IPS DF 4.7 (cell line): ENCODE measurements around the gene NME7.
"Not testable (repeated sequence)": the region's sequence is repeated elsewhere in the genome, so short reads cannot be mapped to it uniquely, and the experiment has no call there.

Experiments
- DNase-seq: peaks from one replicate; pipeline ENCODE4 v3.0.0-alpha.2; 2013; ENCODE audit warnings: low spot score; ENCODE audit errors: extremely low read depth

Gene NME7, protein sequence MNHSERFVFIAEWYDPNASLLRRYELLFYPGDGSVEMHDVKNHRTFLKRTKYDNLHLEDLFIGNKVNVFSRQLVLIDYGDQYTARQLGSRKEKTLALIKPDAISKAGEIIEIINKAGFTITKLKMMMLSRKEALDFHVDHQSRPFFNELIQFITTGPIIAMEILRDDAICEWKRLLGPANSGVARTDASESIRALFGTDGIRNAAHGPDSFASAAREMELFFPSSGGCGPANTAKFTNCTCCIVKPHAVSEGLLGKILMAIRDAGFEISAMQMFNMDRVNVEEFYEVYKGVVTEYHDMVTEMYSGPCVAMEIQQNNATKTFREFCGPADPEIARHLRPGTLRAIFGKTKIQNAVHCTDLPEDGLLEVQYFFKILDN

DNA sequence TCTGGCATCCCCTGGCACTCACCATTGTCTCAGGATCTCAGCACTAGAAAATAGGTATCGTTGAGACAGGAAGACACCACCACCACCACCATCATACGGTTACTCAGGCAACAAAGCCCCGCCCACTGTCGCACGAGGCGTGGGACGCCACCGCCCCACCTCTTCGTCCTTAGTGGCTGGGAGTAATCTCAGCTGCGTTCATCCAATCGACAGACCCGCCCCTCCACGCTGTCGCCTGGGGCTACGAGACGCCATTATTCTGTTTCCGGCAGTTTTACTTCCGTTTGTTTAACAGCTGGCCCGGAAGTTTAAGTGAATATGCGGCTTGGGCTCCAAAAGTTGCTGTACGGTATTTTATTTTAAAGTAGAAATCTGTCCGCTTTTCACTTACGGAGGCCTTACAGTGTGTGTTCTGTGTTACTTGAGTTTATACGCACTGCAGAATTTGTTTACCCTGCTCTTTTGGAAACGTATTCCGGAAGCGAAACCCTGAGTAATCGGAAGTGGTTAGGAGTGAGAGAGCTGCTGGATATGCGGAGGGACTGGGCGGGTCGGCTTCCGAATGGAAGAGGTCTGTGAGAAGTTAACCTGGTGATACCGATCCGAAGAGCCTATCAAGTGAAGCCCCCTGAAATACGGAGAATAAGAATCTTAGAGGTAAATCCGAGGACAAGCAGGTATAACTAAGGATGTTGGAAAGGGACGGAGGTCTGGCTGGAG lies at the start of gene NME7, which contains the start of gene BLZF1:
Gene NME7, minus strand, starts transcription at position 112 of the 720 bp plus-strand sequence. Its CDS starts 87 bp downstream, at position 25.
Gene BLZF1, plus strand, starts transcription at position 510 of the 720 bp plus-strand sequence. CDS start 1,328 bp downstream, outside the sequence.
- peak; percentile 87 for DNase-seq

- DNase-seq = no peak
Measured at GRCh38 chr1:169414952-169415351, 47.4 kb upstream of the NME7 start.

DNA sequence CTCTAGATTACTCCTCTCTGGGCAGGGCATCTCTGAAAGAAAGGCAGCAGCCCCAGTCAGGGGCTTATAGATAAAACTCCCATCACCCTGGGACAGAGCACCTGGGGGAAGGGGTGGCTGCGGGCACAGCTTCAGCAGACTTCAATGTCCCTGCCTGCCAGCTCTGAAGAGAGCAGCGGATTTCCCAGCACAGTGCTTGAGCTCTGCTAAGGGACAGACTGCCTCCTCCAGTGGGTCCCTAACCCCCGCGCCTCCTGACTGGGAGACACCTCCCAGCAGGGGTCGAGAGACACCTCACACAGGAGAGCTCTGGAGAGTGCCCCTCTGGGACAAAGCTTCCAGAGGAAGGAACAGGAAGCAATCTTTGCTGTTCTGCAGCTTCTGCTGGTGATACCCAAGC lies 40.7 kb upstream of the NME7 start:
- not testable (repeated sequence) for DNase-seq

GRCh38 chr1:169402578-169402977 lies 35.0 kb upstream of the NME7 start:
- DNase-seq = not testable (repeated sequence)

DNA sequence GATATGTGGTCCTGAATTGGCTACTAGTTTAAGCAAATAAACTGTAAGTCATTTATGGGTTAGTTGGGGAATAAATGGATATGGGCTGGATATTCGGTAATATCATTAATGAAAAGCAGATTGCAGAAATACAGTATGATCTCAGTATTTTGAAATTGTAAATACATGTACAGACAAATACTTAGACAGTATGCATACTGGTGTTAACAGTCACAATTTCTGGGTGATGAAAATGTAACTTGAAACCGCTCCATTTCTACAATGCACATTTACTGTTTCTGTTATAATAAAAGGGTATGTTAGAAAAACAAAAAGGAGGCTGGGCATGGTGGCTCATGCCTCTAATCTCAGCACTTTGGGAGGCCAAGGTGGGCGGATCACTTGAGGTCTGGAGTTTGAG lies 28.4 kb upstream of the NME7 start:
- DNase-seq = no peak

- DNase-seq = no peak
Measured at GRCh38 chr1:169392406-169392805, 24.8 kb upstream of the NME7 start.

DNA sequence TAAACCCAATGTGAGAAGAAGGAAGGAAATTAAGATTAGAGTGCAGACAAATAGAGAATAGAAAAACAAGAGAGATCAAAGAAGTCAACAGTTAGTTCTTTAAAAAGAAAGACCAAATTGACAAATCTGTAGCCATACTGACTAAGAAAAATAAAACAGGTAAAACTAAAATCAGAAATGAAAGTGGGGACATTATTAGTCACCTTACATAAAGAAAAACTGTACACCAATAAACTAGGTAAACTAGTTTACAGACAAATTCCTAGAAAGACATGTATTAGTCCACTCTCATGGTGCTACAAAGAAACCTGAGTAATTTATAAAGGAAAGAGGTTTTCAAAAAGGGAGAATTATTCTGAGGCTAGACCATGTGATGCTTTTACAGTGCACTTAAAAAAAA lies 22.7 kb upstream of the NME7 start:
- DNase-seq = no peak

- no peak for DNase-seq
Measured at GRCh38 chr1:169387399-169387798, 19.8 kb upstream of the NME7 start.

- no peak for DNase-seq
Measured at GRCh38 chr1:169383449-169383848, 15.9 kb upstream of the NME7 start.

GRCh38 chr1:169381162-169381561 lies 13.6 kb upstream of the NME7 start:
- DNase-seq = no peak

DNA sequence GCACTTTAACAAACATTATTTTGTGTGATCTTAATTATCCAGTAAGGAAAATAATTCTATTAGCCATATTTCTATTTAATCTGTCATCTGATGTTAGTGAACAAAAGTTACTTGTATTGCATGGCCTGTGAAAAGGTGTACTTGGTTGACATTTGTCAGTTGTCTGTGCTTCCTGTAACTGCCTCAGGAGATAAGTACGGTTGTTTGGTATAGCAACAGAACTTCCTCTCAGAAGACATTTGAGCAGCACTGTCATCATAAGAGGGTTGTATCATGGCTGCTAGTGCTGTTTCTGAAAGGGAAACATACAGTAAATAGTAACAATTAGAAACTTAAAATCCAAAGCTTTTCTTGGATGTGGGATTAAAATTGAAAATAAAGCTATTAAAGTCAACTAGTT lies 3.8 kb upstream of the NME7 start:
- no peak for DNase-seq

GRCh38 chr1:169368406-169368769 lies 791 bp upstream of the NME7 start:
- DNase-seq = no peak

GRCh38 chr1:169367096-169367685 lies 406 bp downstream of the NME7 start:
- DNase-seq = no peak

DNA sequence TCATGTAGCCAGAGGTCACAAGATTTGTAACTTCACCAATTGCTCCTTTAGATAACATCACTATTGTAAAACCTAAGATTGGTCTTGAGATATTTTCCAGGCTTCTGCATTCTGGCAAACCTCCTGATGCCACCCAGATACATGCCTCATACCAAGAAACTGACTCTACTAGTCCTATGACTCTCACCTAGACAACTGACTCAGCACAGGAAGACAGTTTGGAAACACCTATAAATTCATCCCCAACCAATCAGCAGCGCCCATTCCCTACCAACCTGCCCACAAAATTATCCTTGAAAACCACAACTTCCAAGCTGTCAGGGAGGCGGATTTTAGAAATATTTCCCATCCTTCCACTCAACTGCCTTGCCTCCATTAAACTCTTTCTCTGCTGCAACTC lies 2.6 kb downstream of the NME7 start:
- no peak for DNase-seq

- no peak for DNase-seq
Measured at GRCh38 chr1:169363046-169363730, 4.4 kb downstream of the NME7 start.

DNA sequence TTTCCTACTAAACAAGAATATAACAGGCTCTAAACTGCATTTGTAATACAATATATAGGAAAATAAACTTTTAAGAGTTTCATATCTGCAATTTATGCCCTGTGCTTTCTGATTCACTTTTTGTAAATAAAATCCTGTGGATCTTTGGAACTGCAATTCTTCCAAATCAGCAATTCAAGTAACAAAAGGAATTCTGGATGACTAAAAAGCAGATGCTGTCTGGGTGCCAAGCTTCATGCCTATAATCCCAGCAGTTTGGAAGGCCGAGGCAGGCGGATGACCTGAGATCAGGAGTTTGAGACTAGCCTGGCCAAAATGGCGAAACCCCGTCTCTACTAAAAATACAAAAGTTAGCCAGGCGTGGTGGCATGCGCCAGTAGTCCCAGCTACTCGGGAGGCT lies 6.3 kb downstream of the NME7 start:
- no peak for DNase-seq

DNA sequence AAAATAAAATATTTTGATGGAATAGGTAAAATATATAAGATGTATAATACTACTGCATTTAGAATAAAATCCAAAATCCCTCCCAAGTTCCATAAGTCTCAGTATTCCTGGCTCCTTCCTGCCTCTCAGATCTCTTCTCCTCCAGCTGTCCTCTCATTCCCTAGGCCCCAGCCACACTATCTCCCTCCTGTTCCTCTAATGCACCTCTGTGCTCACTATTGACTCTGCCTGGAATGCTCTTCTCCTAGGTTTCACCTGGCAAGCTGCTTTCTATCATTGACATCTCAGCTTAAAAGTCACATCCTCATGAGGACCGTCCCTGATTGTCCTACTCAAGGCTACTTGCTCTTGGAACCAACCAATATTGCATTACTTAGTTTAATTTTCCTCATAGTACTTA lies 7.2 kb downstream of the NME7 start:
- DNase-seq = no peak

- no peak for DNase-seq
Measured at GRCh38 chr1:169348383-169349036, 19.1 kb downstream of the NME7 start.

DNA sequence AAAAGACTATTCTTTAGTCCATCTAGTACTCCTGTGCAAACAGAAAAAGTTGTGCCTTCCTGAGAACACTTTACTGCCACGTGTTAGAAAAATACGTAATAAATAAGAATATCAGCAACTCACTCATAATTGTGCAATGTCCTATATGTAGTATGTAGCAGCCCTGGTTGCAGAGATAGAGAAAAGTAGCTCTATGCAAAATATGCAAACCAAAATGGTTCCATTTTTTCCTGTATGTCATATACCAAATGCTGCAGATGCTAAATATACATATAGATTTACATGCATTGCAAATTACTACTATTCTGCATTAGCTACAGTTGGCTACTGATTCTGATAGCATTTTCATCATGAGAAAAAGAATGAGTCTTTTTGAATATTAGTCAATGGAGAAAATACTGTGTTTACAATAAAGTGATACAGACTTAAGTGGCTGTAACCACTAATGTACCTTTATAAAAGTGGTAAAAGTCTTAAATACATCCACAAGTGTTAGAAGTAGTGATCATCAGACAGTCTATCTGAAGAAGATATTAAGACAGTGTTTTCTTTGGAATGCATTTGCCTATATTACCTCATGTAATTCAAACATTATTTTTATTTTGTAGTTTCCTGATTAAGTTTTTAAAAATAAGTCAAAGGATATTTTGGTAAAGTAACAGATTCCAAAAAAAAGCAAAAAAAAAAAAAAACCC lies 19.8 kb downstream of the NME7 start:
- DNase-seq = no peak

DNA sequence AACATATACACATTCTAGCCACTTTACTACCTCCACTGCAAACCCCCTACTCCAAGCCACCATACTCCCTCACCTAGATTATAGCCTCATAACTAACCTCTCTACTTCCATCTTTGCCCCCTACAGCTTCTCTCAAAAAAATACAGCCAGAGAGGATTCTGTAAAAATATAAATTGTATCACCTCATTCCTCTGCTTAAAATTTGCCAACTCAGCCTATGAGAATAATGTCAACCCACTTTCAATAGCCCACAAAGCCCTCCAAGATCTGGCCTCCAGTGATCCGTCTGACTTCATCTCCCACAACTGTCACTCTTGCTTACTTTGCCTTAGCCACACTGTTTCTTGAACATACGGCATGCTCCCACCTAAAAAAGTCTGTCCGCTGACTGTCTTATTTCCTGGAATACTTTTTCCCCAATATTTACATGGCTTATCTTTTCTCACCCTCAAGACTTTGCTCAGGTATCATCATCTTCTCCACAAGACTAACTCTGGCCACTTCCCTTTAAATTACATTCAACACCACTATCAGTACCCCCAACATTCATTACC lies 21.5 kb downstream of the NME7 start:
- DNase-seq = no peak
